ENCODE measurements around the gene LRRIQ4.

The LRRIQ4 gene

GRCh38 chr3:169864270-169864669 lies 51.6 kb downstream of the LRRIQ4 start:
- Histone ChIP-seq H3K79me2 (ENCODE audit: insufficient read depth, low read depth) (no peaks in the 10 kb centered on the region), H2AFZ (ENCODE audit: low read depth) (no peak overlapping the region)

DNA sequence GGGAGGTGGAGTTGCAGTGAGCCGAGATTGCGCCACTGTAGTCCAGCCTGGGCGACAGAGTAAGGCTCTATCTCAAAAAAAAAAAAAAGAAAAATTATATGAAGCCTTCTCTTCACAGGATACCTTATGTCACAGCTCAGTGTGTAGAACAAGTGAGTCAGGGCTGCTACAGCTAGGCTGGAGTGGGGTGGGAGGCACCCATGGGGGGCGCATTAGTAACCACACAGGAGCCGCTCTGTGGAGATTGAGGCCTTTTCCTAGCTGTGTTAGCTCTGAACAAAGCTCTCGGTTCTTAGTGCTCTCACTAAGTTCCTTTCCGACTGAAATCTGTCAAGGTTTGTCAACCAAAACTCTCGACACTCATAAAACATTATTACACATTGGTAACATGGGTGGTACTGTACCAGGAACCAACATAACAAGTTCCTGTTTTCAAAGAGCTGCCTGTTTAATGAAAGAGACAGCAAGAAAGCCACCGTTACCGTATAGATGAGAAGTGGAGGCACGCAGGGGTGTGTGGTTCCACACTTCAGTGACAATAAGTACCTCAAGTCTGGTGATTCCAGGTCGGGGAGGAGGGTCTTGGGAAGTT lies 52.6 kb downstream of the LRRIQ4 start:
- Histone ChIP-seq H3K4me3 (IDR thresholded peaks at IDR 0.05; ENCODE audit: insufficient read depth, low read depth, low read length) (no peak overlapping the region), H3K9ac (no peak overlapping the region), H3K4me2 (no peak overlapping the region)

More at GRCh38 chr3:169864270-169864669, 51.6 kb downstream of the LRRIQ4 start:
- no peaks in the 10 kb centered on the region for H3K36me3 ChIP-seq (ENCODE audit: insufficient read depth)
- no peak overlapping the region for H3K27ac ChIP-seq
- peaks cover 6% of the 10 kb centered on the region for H3K4me1 ChIP-seq (ENCODE audit: low read depth, poor library complexity, severe bottlenecking)
- H3K4me2 ChIP-seq = no peak overlapping the region
- no peaks in the 10 kb centered on the region for H4K20me1 ChIP-seq (ENCODE audit: insufficient read depth)
- H3K9ac ChIP-seq = no peak overlapping the region
- H3K27me3 ChIP-seq (ENCODE audit: insufficient read depth, low read depth) = no peaks in the 10 kb centered on the region
- TF ChIP-seq, protein P1, sequence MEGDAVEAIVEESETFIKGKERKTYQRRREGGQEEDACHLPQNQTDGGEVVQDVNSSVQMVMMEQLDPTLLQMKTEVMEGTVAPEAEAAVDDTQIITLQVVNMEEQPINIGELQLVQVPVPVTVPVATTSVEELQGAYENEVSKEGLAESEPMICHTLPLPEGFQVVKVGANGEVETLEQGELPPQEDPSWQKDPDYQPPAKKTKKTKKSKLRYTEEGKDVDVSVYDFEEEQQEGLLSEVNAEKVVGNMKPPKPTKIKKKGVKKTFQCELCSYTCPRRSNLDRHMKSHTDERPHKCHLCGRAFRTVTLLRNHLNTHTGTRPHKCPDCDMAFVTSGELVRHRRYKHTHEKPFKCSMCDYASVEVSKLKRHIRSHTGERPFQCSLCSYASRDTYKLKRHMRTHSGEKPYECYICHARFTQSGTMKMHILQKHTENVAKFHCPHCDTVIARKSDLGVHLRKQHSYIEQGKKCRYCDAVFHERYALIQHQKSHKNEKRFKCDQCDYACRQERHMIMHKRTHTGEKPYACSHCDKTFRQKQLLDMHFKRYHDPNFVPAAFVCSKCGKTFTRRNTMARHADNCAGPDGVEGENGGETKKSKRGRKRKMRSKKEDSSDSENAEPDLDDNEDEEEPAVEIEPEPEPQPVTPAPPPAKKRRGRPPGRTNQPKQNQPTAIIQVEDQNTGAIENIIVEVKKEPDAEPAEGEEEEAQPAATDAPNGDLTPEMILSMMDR (conservative IDR thresholded peaks at IDR 0.05; ENCODE audit: low read depth, low read length) = no peak
- H3K4me3 ChIP-seq (IDR thresholded peaks at IDR 0.05; ENCODE audit: insufficient read depth, low read depth, low read length) = no peak overlapping the region

DNA sequence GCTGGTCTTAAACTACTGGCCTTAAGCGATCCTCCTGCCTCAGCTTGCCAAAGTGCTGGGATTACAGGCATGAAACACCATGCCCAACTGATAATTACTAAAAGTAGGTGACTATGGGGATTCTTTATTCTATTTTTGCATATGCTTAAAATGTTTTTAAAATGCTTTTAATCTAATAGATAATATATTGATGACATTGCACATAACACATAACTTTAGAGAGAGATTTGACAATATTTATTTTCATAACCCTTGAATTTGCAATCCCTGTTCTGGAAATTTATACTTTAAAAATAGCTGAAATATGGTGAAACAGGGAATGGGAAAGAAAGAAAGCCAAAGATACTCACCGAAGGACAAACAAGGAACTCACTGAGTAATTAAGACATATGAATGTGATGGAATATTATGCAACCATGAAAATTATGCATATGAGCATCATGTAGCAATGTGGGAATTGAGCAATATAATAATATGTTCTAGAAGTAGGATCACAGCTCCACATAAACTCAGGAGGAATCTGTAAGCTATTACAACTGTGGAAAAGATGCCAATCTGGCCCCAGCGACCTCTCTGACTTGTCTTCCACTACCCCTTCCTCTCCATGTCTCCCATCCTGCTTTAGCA lies 55.0 kb downstream of the LRRIQ4 start:
- Histone ChIP-seq H2AFZ (ENCODE audit: low read depth) (no peak overlapping the region), H3K4me1 (ENCODE audit: low read depth, poor library complexity, severe bottlenecking) (peaks cover 11% of the 10 kb centered on the region), H3K27ac (no peak overlapping the region), H3K36me3 (ENCODE audit: insufficient read depth) (no peaks in the 10 kb centered on the region), H4K20me1 (ENCODE audit: insufficient read depth) (no peaks in the 10 kb centered on the region), H3K79me2 (ENCODE audit: insufficient read depth, low read depth) (no peaks in the 10 kb centered on the region), H3K27me3 (ENCODE audit: insufficient read depth, low read depth) (no peaks in the 10 kb centered on the region), H3K9ac (no peak overlapping the region), H3K4me2 (no peak overlapping the region), H3K4me3 (IDR thresholded peaks at IDR 0.05; ENCODE audit: insufficient read depth, low read depth, low read length) (no peak overlapping the region)
- TF ChIP-seq, protein P1 (conservative IDR thresholded peaks at IDR 0.05; ENCODE audit: low read depth, low read length) = no peak

More for the DNA sequence above, 52.6 kb downstream of the LRRIQ4 start:
- peaks cover 6% of the 10 kb centered on the region for H3K4me1 ChIP-seq (ENCODE audit: low read depth, poor library complexity, severe bottlenecking)
- no peak overlapping the region for H2AFZ ChIP-seq (ENCODE audit: low read depth)
- no peaks in the 10 kb centered on the region for H3K36me3 ChIP-seq (ENCODE audit: insufficient read depth)
- no peaks in the 10 kb centered on the region for H3K27me3 ChIP-seq (ENCODE audit: insufficient read depth, low read depth)
- no peaks in the 10 kb centered on the region for H3K79me2 ChIP-seq (ENCODE audit: insufficient read depth, low read depth)
- H3K27ac ChIP-seq = no peak overlapping the region
- TF ChIP-seq, protein P1 (conservative IDR thresholded peaks at IDR 0.05; ENCODE audit: low read depth, low read length) = no peak
- no peaks in the 10 kb centered on the region for H4K20me1 ChIP-seq (ENCODE audit: insufficient read depth)

GRCh38 chr3:169868369-169868768 lies 55.7 kb downstream of the LRRIQ4 start:
- no peaks in the 10 kb centered on the region for H3K27me3 ChIP-seq (ENCODE audit: insufficient read depth, low read depth)
- no peak overlapping the region for H3K27ac ChIP-seq
- no peaks in the 10 kb centered on the region for H3K36me3 ChIP-seq (ENCODE audit: insufficient read depth)
- no peaks in the 10 kb centered on the region for H4K20me1 ChIP-seq (ENCODE audit: insufficient read depth)
- no peak overlapping the region for H3K4me3 ChIP-seq (IDR thresholded peaks at IDR 0.05; ENCODE audit: insufficient read depth, low read depth, low read length)
- TF ChIP-seq, protein P1 (conservative IDR thresholded peaks at IDR 0.05; ENCODE audit: low read depth, low read length) = no peak
- peaks cover 5% of the 10 kb centered on the region for H3K4me1 ChIP-seq (ENCODE audit: low read depth, poor library complexity, severe bottlenecking)
- H3K79me2 ChIP-seq (ENCODE audit: insufficient read depth, low read depth) = no peaks in the 10 kb centered on the region
- no peak overlapping the region for H3K9ac ChIP-seq
- H3K4me2 ChIP-seq = no peak overlapping the region
- H2AFZ ChIP-seq (ENCODE audit: low read depth) = no peak overlapping the region
